Esophagus (tissue), 2 donors: ENCODE results near the gene MOGAT3. TPM values are rescaled to one million over a fixed set of nuclear protein-coding genes. Genes with fewer than 3 reads are reported as not detected.

Experiments
- H3K27ac ChIP-seq, 2 donors: one replicate each; pipeline ENCODE4 v1.5.1; 2013; ENCODE audit warnings: low read depth in 2 of 2, mild to moderate bottlenecking in 2 of 2, inconsistent platforms in 1 of 2, low read length in 1 of 2, moderate library complexity in 1 of 2
- H3K27me3 ChIP-seq, 2 donors: one replicate each; pipeline ENCODE4 v1.6.1; 2013; ENCODE audit warnings: low read length in 2 of 2, control low read depth in 1 of 2, mild to moderate bottlenecking in 1 of 2; ENCODE audit not compliant: insufficient read depth in 2 of 2, control insufficient read depth in 1 of 2
- H3K36me3 ChIP-seq, 2 donors: one replicate each; pipeline ENCODE4 v1.6.1; 2013; ENCODE audit warnings: low read length in 1 of 2; ENCODE audit not compliant: control insufficient read depth in 2 of 2, insufficient read depth in 2 of 2
- H3K4me1 ChIP-seq, 2 donors: one replicate each; pipeline ENCODE4 v1.6.1; 2013; ENCODE audit warnings: low read length in 1 of 2; ENCODE audit not compliant: control insufficient read depth in 2 of 2, insufficient read depth in 2 of 2
- H3K4me3 ChIP-seq, 2 donors: one replicate each; pipeline ENCODE4 v1.5.1; 2013; ENCODE audit warnings: low read length in 2 of 2, mild to moderate bottlenecking in 2 of 2, low read depth in 1 of 2, moderate library complexity in 1 of 2
- H3K9me3 ChIP-seq, 2 donors: one replicate each; pipeline ENCODE4 v1.6.1; 2013; ENCODE audit warnings: mild to moderate bottlenecking in 2 of 2, low read depth in 1 of 2, low read length in 1 of 2, moderate library complexity in 1 of 2; ENCODE audit not compliant: control insufficient read depth in 2 of 2, insufficient read depth in 1 of 2
- WGBS, 2 donors: extraction: QIAGEN DNeasy Blood & Tissue Kit; methylation state at CpG; one replicate each; pipeline ENCODE4 v1.1.7; 2013; 5-methylcytosine and 5-hydroxymethylcytosine counted together
- polyA plus RNA-seq, 2 donors: library from polyadenylated mRNA; stranded (reverse); fragments of 200-250 nt; gene quantifications; one replicate each; pipeline ENCODE4 v1.2.3, GENCODE V29; 2013
- donor health status: healthy with polysubstance abuse.
- donor health status: Bipolar disorder and iron deficiency.

The MOGAT3 gene, protein sequence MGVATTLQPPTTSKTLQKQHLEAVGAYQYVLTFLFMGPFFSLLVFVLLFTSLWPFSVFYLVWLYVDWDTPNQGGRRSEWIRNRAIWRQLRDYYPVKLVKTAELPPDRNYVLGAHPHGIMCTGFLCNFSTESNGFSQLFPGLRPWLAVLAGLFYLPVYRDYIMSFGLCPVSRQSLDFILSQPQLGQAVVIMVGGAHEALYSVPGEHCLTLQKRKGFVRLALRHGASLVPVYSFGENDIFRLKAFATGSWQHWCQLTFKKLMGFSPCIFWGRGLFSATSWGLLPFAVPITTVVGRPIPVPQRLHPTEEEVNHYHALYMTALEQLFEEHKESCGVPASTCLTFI
- not detected for polyA plus RNA-seq

DNA sequence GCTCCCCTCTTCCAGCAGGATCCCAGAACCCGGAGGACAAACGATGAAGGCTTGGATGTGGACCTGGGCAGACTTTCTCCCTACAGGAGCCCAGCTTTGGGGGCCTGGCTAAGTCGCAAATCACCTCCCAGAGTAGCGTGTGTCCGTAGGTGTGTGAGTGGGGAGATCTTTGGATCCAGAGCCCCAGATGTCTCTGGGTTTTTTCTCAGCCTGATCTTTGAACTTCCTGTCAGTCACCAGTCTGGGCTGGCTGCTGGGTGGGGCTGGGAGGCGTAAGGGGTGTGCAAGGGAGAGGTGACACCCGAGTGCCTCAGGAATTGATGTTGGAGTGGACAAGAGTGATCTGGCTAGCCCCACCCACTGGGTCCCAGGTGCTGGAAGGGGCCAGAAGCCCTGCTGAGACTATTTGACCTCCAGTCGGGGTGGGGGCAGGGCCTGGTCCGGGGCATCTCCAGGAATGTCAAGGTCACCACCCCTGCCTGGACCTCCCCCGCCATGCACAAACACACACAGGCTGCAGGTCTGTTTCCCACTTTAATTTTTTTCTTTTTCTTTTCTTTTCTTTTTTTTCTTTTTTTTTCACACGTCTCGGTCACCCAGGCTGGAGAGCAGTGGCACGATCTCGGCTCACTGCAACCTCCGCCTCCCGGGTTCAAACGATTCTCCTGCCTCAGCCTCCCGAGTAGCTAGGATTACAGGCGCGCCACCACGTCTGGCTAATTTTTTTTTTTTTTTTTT lies at the start of gene MOGAT3:
MOGAT3 (minus strand) TSS at position 175 of the 738 bp plus-strand sequence. CDS start 182 bp downstream, outside the sequence.
- Histone ChIP-seq H3K4me1 (peaks cover 0 to 7% of the 10 kb centered on the region in 2 donors), H3K36me3 (no peaks in the 10 kb centered on the region), H3K27ac (no peak within 1 kb of the TSS), H3K9me3 (no peaks in the 10 kb centered on the region), H3K4me3 (peak within 1 kb of the TSS in 1 of 2 donors; percentile 14), H3K27me3 (peaks cover 0 to 24% of the 10 kb centered on the region in 2 donors)
- whole genome bisulfite sequencing, 2 donors = 35 to 36% methylated on average over 21 of the region's 21 CpGs

GRCh38 chr7:101250324-101250723 lies 49.5 kb upstream of the MOGAT3 start:
- Histone ChIP-seq H3K36me3 (no peaks in the 10 kb centered on the region), H3K27me3 (no peaks in the 10 kb centered on the region), H3K4me1 (peaks cover 3 to 4% of the 10 kb centered on the region in 2 donors), H3K4me3 (no peak overlapping the region), H3K27ac (no peak overlapping the region), H3K9me3 (no peaks in the 10 kb centered on the region)
- WGBS, 2 donors = 90 to 91% methylated on average over 3 of the region's 3 CpGs

DNA sequence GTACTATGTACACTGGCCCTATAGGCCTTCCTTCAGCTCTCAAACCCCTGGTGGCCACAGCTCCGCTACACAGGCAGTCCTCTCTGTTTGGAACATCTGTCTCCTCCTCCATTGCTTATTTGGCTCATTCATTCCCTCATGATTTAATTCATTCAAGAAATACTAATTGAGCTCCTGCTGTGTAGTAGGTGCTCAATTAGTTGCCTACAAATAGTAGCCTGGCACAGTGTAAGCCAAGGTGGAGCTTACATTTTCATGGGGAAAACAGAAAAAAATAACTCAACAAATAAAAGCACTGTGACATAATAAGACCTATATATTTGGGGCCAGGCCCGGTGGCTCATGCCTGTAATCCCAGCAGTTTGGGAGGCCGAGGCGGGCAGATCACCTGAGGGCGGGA lies 47.4 kb upstream of the MOGAT3 start:
- WGBS, 2 donors = 97 to 98% methylated on average over 5 of the region's 5 CpGs
- H3K4me1 ChIP-seq = peaks cover 9 to 12% of the 10 kb centered on the region in 2 donors
- H3K27me3 ChIP-seq = no peaks in the 10 kb centered on the region
- H3K9me3 ChIP-seq = no peaks in the 10 kb centered on the region
- H3K4me3 ChIP-seq = no peak overlapping the region
- no peaks in the 10 kb centered on the region for H3K36me3 ChIP-seq
- no peak overlapping the region for H3K27ac ChIP-seq

DNA sequence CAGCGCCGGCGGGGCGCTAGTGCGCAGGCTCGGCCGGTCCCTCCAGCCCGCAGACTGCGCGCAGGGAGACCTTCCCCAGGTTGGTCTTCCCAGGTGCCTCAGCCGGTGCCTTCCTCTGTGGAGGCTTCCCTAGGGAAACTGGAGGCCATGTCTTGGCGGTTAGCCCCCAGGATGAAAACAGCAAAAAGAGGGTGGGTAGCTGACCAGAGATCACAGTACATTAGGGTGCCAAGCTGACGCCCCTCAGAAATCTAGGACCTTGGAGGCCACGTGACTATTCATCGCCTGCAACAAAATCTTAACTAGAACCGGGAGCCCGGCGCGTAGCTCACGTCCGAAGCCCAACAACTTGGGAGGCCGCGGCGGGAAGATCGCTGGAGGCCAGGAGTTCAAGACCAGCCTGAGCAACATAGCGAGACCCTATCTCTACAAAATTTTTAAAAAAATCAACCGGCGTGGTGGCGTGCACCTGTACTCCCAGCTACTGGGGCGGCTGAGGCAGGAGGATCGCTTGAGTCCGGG lies 44.4 kb upstream of the MOGAT3 start:
- 28 to 31% methylated on average over 32 of the region's 32 CpGs for WGBS, 2 donors
- peaks cover 7 to 15% of the 10 kb centered on the region in 2 donors for H3K4me1 ChIP-seq

DNA sequence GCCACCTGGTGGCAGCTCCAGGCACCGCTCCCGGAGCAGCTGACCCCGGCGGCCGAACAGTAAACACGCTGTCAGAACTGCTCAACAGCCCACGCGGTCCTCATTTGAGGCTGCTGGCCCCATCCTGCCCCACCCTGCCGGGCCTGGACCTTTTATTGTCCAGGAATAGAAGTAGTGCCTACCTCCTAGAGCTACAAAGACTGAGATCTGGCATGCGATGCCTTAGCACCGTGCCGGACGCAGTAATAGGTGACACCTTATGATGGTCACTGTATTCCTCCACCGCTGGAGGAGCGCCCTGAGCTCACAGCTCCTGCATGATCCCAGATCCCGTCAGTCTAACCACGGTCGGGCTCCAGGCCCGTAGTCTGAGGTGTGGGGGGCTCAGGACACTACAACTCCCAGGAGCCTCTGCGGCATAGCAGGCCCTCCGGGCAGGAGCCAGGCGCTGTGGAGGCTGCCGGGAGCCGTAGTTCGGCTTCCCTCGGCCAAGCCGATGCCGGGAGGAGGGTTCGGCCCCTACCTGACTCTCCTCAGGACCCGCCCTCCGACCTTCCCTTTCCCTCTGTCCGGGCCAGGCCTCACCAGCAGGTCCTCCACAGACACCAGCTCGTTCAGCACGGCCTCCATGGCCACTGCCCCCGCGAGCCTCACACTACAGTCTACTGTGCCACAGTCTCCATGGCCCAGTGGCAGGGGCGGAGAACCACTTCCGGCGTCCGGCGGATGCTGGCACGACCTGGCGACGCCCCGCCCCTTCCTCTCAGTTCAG lies 43.7 kb upstream of the MOGAT3 start, which contains the start of gene FIS1:
FIS1 (minus strand) TSS at position 707 of the 772 bp plus-strand sequence; CDS start at position 630, 77 bp downstream.
- H3K27me3 ChIP-seq = no peaks in the 10 kb centered on the region
- 0% methylated on average over 45 of the region's 45 CpGs for WGBS, 2 donors
- peaks cover 5 to 11% of the 10 kb centered on the region in 2 donors for H3K36me3 ChIP-seq

More for the DNA sequence above, 44.4 kb upstream of the MOGAT3 start:
- Histone ChIP-seq H3K27me3 (no peaks in the 10 kb centered on the region), H3K4me3 (peak overlapping the region; percentile 90 to 91), H3K36me3 (peaks cover 5 to 6% of the 10 kb centered on the region in 2 donors), H3K9me3 (no peaks in the 10 kb centered on the region), H3K27ac (peak overlapping the region; percentile 95 to 97)

GRCh38 chr7:101243646-101244374 lies 43.0 kb upstream of the MOGAT3 start:
- Histone ChIP-seq H3K9me3 (no peaks in the 10 kb centered on the region), H3K36me3 (peaks cover 5 to 16% of the 10 kb centered on the region in 2 donors), H3K4me3 (peak overlapping the region; percentile 90 to 91), H3K27me3 (no peaks in the 10 kb centered on the region), H3K27ac (peak overlapping the region; percentile 95 to 97), H3K4me1 (peaks cover 7 to 15% of the 10 kb centered on the region in 2 donors)
- WGBS, 2 donors = 17 to 20% methylated on average over 28 of the region's 28 CpGs

More for the DNA sequence above, 43.7 kb upstream of the MOGAT3 start, which contains the start of gene FIS1:
- Histone ChIP-seq H3K27ac (peak within 1 kb of the TSS; percentile 95 to 97), H3K4me1 (peaks cover 7 to 15% of the 10 kb centered on the region in 2 donors), H3K4me3 (peak within 1 kb of the TSS; percentile 90 to 91), H3K9me3 (no peaks in the 10 kb centered on the region)

- Histone ChIP-seq H3K36me3 (peaks cover 5 to 29% of the 10 kb centered on the region in 2 donors), H3K4me1 (peaks cover 7 to 15% of the 10 kb centered on the region in 2 donors), H3K4me3 (no peak overlapping the region), H3K9me3 (no peaks in the 10 kb centered on the region), H3K27me3 (no peaks in the 10 kb centered on the region), H3K27ac (no peak overlapping the region)
- WGBS, 2 donors = 62 to 67% methylated on average over 16 of the region's 16 CpGs
These were observed 40.9 kb upstream of the MOGAT3 start for GRCh38 chr7:101241443-101242349.

- H3K4me3 ChIP-seq = no peak overlapping the region
- H3K27ac ChIP-seq = peak overlapping the region in 1 of 2 donors; percentile 45
- H3K9me3 ChIP-seq = no peaks in the 10 kb centered on the region
- no peaks in the 10 kb centered on the region for H3K27me3 ChIP-seq
- 71 to 85% methylated on average over 12 of the region's 12 CpGs for WGBS, 2 donors
- peaks cover 7 to 15% of the 10 kb centered on the region in 2 donors for H3K4me1 ChIP-seq
- peaks cover 5 to 29% of the 10 kb centered on the region in 2 donors for H3K36me3 ChIP-seq
These were observed 40.2 kb upstream of the MOGAT3 start for GRCh38 chr7:101241015-101241363.
